Measurements from ENCODE around the gene DHH. TPM values are rescaled to one million over a fixed set of nuclear protein-coding genes. Genes with fewer than 3 reads are reported as not detected.
A peak's percentile ranks its signal among the peaks of the same experiment; 100 is the strongest.

Gene DHH
- total RNA-seq, 1 donor from 2014 or later = 1.5 TPM

GRCh38 chr12:49133590-49133989 lies 39.0 kb upstream of the DHH start:
- Histone ChIP-seq H3K4me3 (no peak overlapping the region), H3K9me3 (no peaks in the 10 kb centered on the region), H3K4me1 (peaks cover 33% of the 10 kb centered on the region), H3K36me3 (peaks cover 15% of the 10 kb centered on the region), H3K27ac (peak overlapping the region; percentile 31), H3K27me3 (ENCODE audit: low read depth) (no peaks in the 10 kb centered on the region)
- intact Hi-C loops (cut with DNase I) = no loop called here
- TF ChIP-seq CTCF (IDR thresholded peaks at IDR 0.05) = no peak
- no peak for DNase-seq
- no peak for ATAC-seq

DNA sequence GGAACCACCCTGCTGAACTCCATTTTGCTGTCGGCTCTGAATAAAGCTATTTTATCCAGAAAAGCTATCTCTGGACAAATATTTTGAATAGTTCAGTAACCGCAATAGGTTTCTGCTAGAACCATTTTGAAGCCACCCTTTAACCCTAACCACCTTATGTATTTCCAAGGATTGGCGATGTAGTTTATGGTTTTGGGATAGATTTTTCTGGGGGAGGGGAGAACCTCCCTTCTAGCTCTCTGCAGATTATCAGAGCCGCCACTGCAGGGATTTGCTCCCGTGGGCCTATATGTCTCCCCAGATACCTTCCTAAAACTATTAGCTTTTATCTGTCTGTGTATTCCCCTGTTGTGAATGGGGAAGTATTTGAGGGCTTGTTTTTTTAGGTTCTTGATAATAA lies 38.4 kb upstream of the DHH start:
- intact Hi-C loops (cut with DNase I) = no loop called here
- DNase-seq (no peak), ATAC-seq (no peak)
- Histone ChIP-seq H3K4me1 (peaks cover 33% of the 10 kb centered on the region), H3K36me3 (peaks cover 18% of the 10 kb centered on the region), H3K9me3 (no peaks in the 10 kb centered on the region), H3K27ac (peak overlapping the region; percentile 31), H3K27me3 (ENCODE audit: low read depth) (no peaks in the 10 kb centered on the region), H3K4me3 (no peak overlapping the region)
- no peak for TF ChIP-seq CTCF (IDR thresholded peaks at IDR 0.05)

DNA sequence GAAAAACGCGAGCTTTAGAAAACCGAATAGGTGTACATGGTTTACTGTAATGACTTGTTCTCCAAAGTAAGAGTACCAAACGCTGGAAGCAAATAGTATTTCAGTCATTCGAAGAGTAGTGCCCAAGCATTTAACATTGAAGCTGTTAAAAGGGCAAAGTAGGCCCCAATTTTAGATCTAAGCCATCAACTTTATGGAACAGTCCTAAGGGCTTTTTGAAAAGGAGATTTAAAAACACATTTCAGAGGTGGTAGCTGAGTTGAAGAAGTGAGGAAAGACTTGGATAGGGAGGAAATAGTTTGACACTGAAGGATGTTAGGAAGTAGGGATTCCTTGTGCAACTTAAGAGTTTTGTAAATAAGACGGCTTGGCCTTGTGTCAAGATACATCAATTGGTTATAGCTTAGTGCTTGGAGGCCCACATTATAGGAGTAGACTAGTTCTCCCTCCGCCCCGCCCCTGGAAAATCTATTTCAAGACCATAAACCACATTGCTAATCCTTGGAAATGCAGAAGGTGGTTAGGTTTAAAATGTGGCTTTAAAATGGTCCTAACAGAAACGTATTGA lies 37.4 kb upstream of the DHH start:
- intact Hi-C loops (cut with DNase I) = no loop called here
- Histone ChIP-seq H3K27ac (peak overlapping the region; percentile 99), H3K4me3 (peak overlapping the region; percentile 80), H3K4me1 (peaks cover 40% of the 10 kb centered on the region), H3K36me3 (peaks cover 28% of the 10 kb centered on the region), H3K9me3 (no peaks in the 10 kb centered on the region), H3K27me3 (ENCODE audit: low read depth) (no peaks in the 10 kb centered on the region)
- TF ChIP-seq CTCF (IDR thresholded peaks at IDR 0.05) = no peak
- DNase-seq (no peak), ATAC-seq (no peak)

GRCh38 chr12:49131051-49131893 lies 36.7 kb upstream of the DHH start, which contains the start of gene TUBA1B:
TSS of gene TUBA1B (minus strand) at chr12:49131395. CDS start at chr12:49131300, 95 bp downstream.
- Histone ChIP-seq H3K27me3 (ENCODE audit: low read depth) (no peaks in the 10 kb centered on the region), H3K4me1 (peaks cover 42% of the 10 kb centered on the region), H3K36me3 (peaks cover 35% of the 10 kb centered on the region), H3K9me3 (no peaks in the 10 kb centered on the region), H3K4me3 (peak within 1 kb of the TSS; percentile 80), H3K27ac (peak within 1 kb of the TSS; percentile 99)
- ATAC-seq (peak; percentile 96), DNase-seq (peak; percentile 95)
- TF ChIP-seq CTCF (IDR thresholded peaks at IDR 0.05) = no peak
- intact Hi-C loops (cut with DNase I) = no loop called here

GRCh38 chr12:49130151-49131050 lies 35.8 kb upstream of the DHH start:
- intact Hi-C loops (cut with DNase I) = no loop called here
- DNase-seq (peak; percentile 97), ATAC-seq (peak; percentile 92 to 94)
- Histone ChIP-seq H3K27me3 (ENCODE audit: low read depth) (no peaks in the 10 kb centered on the region), H3K4me3 (peak overlapping the region; percentile 80), H3K27ac (peak overlapping the region; percentile 99), H3K4me1 (peaks cover 42% of the 10 kb centered on the region), H3K36me3 (peaks cover 35% of the 10 kb centered on the region), H3K9me3 (no peaks in the 10 kb centered on the region)
- TF ChIP-seq CTCF (IDR thresholded peaks at IDR 0.05) = peak; percentile 93
